HL-60/S4 treated with retinoic acid at 250 ng/mL for 4 days and 3 days (cell line): ENCODE results near the gene TRAPPC3L.

Source experiments
- in situ Hi-C: fragments of 300-500 bp; cut with MboI; formaldehyde crosslinking; loops from 2 replicates; pipeline ENCODE4 v1.7.0; 2022; ENCODE audit warnings: low sequenced_read_pairs

TRAPPC3L gene

DNA sequence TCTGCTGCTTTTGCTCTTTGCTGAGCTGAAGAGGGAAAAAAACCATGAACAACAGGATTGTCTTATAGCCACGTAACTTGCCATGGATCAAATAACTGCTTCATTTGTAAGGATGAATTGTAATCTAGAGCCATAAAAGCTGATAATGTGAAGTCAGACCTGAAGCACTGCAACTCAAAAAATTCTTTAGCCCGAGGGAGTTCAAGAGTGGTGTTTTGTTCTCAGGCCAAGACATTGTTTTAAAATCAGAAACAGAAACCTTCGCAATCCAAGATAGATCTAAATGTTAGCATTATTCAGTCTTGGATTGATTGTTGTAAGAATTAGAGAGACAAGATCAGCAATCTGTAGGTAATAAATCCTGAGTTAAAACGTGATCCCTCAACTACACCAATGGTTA, at the start of gene TRAPPC3L:
TSS of gene TRAPPC3L (minus strand) at position 34 of the 400 bp plus-strand sequence. CDS start 170 bp downstream, outside the sequence.
- in situ Hi-C loops = loop anchor here (25.0 kb wide), 1 partner anchor 258 kb away; the partner anchor contains the start of gene TSPYL1

DNA sequence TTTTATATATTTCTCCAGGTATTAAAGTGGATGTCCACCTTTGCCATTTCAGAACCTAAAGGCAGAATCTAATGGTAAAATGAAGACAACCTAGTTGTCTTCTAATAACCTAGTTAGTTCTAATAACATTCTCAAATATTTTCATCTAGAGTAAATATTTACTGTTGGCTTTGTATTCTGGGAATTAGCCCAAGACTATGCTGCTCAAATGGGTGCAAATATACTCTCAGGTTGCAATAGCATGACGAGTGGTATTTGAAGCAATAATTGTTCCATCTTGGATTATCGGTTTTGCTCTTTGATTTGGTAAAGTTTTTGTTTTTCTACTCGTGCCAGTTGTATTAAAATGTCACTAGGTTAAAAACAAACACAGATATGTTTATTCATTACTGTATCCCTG, 49.8 kb upstream of the TRAPPC3L start:
- in situ Hi-C loops = no loop called here

DNA sequence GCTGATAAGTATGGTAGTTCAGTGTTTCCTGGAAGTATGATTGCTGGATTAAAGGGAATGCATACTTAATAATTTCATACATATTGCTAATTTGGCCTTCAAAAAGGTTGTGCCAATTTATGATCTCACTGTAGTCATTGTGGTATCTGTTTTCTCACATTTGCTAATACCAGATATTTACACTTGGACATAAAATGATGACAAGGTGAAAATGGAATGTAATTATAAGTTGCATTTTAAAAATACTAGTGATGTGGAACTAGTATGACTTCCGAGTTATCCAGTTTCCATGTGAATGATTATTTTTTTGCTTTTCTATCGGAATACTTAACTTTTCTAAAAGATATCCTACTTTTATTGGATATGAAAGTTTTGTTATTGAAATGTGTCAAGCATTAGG, 41.3 kb upstream of the TRAPPC3L start:
- in situ Hi-C loops = no loop called here

DNA sequence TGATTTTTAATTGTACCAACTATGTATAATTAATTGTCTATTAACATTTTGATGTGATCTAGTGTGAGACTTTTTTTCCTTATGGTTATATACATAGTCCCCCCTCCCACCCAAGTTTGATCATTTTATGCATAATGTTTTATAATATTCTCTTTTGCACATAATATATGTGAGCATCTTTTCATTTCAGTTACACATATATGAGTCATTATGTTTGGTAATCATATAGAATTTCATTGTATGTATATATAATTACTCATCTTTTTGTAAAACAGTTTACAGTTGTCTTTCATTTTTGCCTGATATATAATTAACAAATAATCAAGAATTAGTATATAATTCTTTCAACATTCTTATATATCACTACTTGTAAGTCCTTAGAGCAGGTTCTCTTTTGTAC, 40.8 kb upstream of the TRAPPC3L start:
- in situ Hi-C loops = no loop called here

DNA sequence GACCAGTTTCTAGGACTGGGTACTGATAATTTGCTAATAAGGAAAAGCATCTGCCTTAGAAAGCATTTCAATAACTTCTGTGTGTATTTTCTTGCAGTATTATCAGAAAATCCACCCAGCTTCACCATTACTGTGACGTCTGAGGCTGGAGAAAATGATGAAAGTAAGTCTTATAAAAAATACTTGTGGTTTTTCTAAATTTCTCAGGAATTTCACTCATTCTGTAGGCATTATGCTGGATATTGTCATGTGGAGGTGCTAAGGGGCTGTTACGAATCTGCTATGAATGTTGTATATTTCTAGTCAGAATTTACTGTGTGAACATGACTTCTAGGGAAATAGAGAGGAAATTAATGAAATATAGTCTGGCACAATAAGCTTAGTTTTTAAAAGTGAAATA, 34.7 kb upstream of the TRAPPC3L start:
- in situ Hi-C loops = no loop called here

DNA sequence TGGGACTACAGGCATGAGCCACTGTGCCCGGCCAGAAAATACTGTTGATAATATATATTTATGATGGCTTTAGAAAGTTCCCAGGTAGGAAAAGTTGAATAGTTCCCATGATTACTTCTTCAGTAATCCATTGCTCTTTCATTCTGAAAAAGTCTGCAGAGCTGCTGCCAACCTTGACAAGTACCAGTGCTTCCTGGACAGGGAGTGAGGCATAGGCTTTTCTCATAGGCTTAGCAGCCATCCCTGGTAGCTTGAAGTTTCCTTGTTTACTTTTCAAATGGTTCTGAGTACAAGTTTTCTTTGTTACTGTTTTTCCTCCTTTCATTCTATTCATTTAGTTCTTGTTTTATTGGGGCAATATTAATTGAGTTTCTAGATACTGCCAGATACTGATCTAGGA, 33.7 kb upstream of the TRAPPC3L start:
- in situ Hi-C loops = no loop called here

DNA sequence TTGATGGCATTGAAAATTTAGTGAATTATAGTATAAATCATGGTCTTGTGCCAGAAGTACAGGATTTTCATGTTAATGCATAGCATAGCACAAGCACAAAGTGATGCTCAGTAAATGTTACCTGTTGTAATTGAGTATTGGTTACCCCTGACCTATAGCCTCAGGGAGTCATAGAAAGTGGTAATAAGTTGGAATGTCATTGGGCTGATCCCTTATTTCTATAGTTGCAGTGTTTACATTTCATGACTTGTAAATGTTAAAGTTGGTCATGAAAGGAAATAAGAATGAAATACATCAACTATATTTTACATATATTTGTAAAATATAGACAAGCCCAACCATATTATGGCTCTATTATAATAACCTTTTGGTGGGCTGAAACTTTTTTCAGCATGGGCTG, 32.9 kb upstream of the TRAPPC3L start:
- in situ Hi-C loops = no loop called here

DNA sequence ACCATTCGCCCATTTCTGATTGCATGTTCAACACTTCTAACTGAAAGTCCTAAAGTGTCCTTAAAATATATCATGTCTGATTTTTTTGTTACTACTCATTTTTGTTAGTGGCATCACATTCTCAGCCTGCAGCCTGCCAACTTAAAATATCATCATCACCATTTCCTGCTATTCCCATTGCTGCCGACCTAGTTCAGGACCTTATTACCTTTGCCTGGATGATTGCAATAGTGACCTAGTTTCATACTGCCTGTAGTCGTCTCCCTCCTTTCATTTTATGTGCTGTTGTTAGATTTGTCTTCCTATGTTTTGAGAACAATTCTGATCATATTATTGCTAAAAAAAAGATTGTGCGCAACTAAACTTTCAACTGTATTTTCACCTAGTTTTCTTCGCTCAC, 32.0 kb upstream of the TRAPPC3L start:
- in situ Hi-C loops = no loop called here

DNA sequence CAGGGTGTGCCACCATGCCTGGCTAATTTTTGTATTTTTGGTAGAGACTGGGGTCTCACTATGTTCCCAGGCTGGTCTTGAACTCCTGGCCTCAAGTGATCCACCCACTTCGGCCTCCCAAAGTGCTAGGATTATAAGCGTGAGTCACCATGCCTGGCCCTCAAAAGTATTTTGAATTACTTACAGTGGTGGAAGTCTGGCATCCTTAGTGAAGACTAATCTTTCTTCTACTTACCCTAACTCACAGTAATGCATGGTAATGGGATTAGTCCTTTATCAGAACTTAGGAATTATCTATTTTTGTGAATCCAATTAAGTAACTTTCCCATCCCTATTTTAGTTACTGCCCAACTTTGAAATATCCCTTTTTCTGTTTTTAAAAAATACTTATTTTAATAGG, 29.7 kb upstream of the TRAPPC3L start:
- in situ Hi-C loops = no loop called here

DNA sequence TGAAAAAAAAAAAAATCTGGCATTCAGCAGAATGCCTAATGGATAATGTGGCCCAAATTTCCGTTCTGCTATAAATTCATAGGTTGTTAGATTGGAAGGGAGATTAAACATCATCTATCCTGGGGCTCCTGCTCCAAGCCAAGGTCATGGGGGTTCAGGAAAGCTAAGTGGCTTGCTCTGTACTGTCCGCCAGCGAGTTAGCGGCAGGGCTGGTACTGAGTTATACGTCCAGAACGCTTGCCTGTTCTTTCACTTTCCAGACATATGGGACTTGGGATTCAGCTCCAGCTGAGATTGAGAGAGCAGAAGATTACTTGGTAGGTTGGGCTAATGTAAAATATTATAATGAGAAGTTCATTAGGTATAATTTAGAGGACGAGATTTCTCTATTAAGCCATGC, 26.7 kb upstream of the TRAPPC3L start:
- in situ Hi-C loops = no loop called here

DNA sequence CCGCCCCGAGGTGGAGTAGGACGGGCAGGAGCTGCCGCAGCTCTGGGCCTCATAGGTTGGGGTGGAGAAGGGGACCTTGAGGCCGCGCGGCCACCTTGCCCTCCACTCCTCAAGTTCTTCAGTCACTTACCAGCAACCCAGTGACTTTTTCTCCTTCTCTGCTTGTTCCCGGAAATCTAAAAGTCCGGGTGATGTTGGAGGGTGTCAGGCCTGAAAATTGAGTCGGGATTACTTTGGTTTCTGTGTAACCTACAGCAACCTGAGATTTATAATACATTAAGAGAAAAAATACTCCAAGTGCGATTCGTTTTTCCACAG, 26.2 kb upstream of the TRAPPC3L start:
- in situ Hi-C loops = no loop called here

DNA sequence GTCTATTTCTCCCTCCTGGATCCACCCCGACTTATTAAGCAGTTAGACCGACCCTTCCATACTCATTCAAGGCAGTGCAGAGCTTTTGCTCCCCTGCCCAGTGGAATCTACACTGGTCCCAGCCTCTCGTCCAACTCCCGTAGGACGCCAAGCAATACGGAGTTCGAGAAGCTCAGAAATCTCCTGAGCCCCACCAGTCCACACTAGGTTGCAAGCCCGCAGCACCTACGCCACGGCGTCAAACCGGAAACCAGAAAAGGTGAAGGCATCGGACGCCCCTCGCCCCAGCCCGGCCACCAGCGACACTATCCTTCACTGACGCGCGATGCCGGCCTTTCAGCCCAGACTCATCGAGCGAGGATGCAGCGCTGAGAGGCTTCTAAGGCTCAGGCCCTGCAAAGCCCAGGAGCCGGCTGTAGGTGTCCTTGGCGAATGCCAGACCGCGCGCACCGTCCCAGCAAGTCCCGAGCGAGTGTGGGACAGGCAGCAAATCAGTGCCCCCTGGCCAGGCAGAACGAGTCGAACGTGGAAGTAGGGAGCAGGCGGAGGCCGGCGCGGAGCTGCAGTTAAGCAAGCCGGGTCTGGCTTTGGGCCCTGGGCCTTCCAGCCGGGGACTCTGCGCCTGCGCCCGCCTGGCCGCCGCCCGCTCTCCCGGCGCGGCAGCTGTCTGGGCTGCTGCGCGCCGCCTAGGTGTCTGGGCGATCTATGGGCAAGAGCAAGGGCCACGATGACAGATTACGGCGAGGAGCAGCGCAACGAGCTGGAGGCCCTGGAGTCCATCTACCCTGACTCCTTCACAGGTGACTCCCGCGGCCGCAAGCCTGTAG, 25.6 kb upstream of the TRAPPC3L start, which contains the start of gene RWDD1:
TSS of gene RWDD1 (plus strand) at position 649 of the 827 bp plus-strand sequence. CDS start at position 728, 79 bp downstream.
- in situ Hi-C loops = no loop called here

DNA sequence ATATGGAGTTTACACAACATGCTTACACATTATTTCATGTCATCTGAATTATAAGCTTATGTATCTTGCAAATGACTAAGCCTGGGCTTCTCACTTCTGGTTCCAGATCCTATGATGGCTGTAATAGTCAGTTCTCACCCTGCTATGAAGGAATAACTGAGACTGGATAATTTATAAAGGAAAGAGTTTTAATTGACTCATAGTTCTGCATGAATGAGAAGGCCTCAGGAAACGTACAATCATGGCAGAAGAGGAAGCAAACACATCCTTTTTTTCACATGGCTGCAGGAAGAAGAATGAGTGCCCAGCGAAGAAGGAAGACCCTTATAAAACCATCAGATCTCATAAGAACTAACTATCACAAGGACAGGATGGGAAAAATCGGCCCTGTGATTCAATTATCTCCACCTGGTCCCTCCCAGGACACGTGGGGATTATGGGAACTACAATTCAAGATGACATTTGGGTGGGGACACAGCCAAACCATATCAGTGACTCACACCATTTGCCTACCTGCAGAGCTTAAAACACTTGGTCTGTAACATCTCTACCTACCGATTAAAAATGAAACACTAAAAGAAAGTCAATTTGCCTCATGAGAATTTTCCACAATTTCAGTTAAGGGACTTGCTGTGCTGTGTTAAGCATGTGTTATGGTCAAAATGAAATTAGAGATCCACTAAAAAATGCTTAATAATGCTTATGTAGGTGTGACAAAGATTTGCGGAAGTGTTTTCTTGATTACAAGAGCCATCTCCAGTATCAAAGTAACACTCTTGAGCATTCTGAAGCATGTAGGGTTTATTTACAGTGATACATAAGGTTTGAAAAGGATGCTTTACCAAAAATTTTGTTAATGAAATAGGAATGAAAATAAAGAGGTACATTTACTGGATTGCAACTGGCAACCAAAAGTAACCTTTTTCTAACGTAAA, 23.6 kb upstream of the TRAPPC3L start:
- in situ Hi-C loops = no loop called here

DNA sequence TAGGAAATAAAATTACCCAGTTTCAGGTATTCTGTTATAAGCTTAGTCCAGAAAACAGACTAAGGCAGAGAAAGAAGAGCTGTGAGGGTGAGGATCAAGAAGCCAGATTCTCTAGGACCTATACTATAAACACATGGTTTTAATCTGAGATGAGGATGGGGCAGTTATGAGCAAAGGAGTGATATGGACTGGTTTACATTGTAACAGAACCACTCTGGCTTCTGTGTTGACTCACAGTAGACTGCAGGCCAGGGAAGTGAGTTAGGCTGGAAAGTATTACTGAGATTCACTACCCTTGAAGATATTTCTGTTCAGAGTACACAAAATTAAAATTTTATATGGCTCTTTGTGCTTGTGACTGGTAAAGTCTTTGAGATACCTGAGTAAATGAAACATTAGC, 22.6 kb upstream of the TRAPPC3L start:
- in situ Hi-C loops = no loop called here

DNA sequence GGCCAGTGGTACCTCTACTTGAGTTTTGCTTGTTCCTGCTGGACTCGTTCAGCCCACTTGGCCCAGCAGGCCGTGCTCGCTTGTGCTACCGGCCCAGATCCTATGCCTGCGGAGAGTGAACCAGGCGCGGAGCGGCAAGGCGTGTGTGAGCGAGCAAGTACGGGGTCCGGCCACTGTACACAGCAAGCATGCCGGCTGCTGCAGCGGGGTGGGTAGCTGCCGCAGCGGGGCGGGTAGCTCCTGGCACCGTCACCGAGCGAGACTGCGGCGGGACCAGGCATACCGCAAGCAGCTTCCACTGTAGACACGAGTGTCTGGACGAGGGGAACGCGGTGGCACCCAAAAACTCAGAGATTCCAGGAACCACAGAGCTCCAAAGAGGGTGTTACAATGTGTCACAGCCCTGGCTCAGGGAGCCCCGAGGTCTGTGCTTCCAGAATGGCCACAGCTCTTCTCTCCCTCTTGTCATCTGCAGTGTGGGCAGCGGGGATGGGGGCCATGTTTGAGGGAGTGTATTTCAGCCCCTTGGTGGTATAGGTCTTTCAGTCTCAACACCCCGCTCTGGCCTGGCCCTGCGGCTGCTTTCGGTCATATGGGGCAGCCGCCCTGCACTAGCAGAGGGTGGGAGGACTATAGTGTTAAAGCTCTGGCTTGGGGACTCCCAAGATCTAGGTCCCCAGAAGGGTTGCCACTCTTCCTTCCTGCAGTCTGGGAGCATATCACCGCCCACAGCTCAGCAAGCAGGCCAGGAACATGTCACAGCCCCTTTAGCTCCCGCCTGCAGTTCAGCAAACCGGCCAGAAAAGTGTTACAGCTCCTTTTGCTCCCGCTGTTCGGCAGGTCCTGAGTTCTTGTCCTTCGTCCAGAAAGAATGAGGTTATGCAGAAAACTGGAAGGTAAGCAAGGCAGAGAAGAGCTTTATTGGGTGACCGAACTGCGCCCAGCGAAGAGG, 19.7 kb upstream of the TRAPPC3L start:
- in situ Hi-C loops = no loop called here

DNA sequence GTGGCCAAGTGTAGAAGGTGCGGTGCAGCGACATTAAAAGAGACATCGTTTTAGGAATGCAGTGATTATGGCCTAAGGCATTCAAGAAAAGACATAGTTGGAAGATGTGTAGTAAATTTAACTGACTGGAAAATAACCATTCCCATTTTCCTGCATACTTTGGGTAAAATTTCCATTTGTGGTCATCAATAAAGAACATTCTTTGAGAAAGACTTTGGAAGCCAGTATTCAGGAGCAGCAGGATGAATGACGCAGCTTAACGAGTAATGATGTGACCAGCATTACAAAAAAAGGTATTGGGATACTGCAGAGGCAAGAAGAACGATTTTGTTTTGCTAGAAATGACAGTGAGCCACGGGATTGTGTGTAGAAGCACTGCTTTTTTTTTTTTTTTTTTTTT, 18.8 kb upstream of the TRAPPC3L start:
- in situ Hi-C loops = no loop called here

DNA sequence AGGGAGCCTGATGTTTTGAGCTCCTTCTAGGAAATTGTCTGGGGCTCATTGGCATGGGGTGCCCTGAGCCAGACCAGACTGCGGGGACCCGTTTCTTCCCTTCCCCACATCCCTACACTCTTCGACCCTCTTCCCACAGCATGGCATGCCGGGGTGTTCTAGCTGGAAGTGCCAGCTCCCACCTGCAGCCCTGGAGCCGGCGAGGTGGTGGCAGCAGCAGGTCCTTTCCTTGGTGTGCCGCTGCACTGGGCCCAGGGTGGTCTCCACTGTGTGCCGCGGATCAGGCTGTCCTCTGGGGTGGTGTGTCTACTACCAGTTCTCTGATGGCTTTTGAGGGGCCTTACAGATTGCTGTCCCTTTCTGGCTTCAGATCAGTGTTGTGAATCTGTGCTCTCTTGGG, 18.3 kb upstream of the TRAPPC3L start:
- in situ Hi-C loops = no loop called here

DNA sequence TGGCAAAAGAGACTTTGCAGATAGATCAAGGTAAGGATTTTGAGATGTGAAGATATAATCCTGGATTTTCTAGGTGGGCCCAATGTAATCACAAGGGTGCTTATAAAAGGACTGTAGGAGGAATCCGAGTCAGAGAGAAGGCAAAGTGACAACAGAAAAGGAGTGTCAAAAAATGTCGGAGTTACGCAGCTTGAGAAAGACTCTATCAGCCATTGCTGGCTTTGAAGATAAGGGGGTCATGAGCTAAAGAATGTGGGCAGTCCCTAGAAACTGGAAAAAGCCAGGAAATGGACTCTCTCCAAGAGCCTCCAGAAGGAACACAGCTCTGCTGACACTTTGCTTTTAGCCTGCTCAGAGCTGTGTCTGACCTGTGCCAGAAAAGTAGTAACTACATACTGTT, 17.1 kb upstream of the TRAPPC3L start:
- in situ Hi-C loops = no loop called here

DNA sequence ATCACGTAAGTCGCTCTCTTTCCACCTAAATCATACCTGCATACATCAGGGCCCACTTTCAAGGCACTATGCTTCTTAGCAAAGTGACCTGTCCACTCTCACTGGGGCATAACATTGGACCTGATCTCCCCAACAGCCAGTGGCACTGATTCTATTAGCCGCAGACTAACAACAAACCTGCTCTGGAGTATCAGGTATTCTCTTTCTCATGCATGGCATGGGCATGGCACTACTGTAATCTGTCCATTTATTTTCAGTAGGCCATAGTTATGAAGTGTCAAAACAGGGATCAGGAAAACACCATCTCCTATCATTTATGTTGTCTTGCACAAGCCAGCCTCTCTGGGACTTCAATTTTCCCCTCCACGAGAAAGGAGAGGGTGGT, 16.5 kb upstream of the TRAPPC3L start:
- in situ Hi-C loops = no loop called here

DNA sequence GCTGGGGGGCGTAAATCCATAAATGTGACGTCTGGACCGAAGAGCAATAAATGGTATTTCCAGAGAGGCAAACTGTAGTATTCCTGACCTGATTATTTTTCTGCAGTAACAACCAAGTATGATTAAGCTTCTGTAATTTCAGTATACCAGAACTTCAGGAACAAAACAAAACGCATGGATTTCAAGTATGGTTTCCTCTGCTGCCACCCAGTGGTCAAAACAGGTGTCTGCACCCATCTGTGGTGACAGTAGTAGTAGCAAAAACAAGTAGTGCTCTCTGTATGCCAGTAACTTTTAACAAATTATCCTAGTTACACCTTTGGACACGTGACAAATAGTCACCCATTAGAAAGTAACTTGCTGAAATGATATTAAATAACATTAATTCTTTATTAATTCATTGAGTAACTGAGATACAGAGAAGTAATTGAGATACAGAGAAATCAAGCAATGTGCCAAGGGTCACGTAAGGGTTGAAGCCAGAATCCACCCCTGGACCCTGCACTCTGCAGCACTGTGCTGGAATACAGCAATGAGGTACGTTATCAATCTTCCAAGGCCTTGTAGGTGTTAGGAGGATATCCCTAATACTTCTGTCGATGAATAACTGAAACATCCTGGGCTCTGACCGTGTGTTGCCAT, 16.0 kb upstream of the TRAPPC3L start:
- in situ Hi-C loops = no loop called here
